Ovary (tissue), 9 donors: ENCODE data around the gene CPD. TPM values are rescaled to one million over a fixed set of nuclear protein-coding genes. Genes with fewer than 3 reads are reported as not detected.
"Not testable (repeated sequence)": the region's sequence is repeated elsewhere in the genome, so short reads cannot be mapped to it uniquely, and the experiment has no call there.

Experiments used
- DNase-seq, 5 donors: peaks; one replicate each; pipeline ENCODE4 v3.0.0-alpha.2; 2019 to 2020
- H3K27ac ChIP-seq, 2 donors: fragments of 200-600 bp; one replicate each; pipeline versions ENCODE4 v1.5.1 to v1.8.0; 2019 to 2022
- H3K27me3 ChIP-seq: fragments of 200-600 bp; one replicate; pipeline ENCODE4 v1.8.0; 2022
- H3K36me3 ChIP-seq: fragments of 200-600 bp; sonication (generic); one replicate; pipeline ENCODE4 v1.5.1; 2019
- H3K4me1 ChIP-seq: one replicate; pipeline ENCODE4 v1.8.1; 2013; ENCODE audit warnings: mild to moderate bottlenecking, moderate library complexity; ENCODE audit not compliant: insufficient read depth
- H3K4me3 ChIP-seq: fragments of 200-600 bp; sonication (generic); one replicate; pipeline ENCODE4 v1.5.1; 2017
- H3K9me3 ChIP-seq, 2 donors: fragments of 200-600 bp in 1 of 2; sonication (generic) in 1 of 2; one replicate each; pipeline versions ENCODE4 v1.5.1 to v1.8.1; 2013 to 2019; ENCODE audit warnings: mild to moderate bottlenecking in 1 of 2, moderate library complexity in 1 of 2
- CTCF ChIP-seq, 3 donors: fragments of 450-650 bp in 2 of 3; fragments of 200-600 bp in 1 of 3; IDR thresholded peaks; one replicate each; pipeline versions ENCODE4 v1.5.1 to v1.8.0; 2016 to 2022; ENCODE audit warnings: antibody characterized with exemption in 3 of 3, mild to moderate bottlenecking in 1 of 3
- EP300 ChIP-seq: sonication (generic); formaldehyde crosslinking; IDR thresholded peaks from one replicate; pipeline ENCODE4 v1.6.1; 2017; ENCODE audit warnings: antibody characterized with exemption
- POLR2A ChIP-seq: fragments of 450-650 bp; IDR thresholded peaks from one replicate; pipeline ENCODE4 v1.6.1; 2017; ENCODE audit warnings: antibody characterized with exemption, mild to moderate bottlenecking, moderate library complexity
- WGBS, 3 donors: extraction: QIAGEN DNeasy Blood & Tissue Kit in 1 of 3; methylation state at CpG; one replicate each; pipeline versions ENCODE4 v1.1.5 to v1.1.7; 2013 to 2017; 5-methylcytosine and 5-hydroxymethylcytosine counted together
- intact Hi-C, 4 donors: fragments of 100-400 bp; cut with DNase I; formaldehyde crosslinking; loops; one replicate each; pipeline versions ENCODE4 v1.11.0 to v1.15.1; 2022 to 2023
- polyA plus RNA-seq, 2 donors: library from polyadenylated mRNA; stranded (reverse); fragments of 200-250 nt in 1 of 2; fragments of 350-450 nt in 1 of 2; fragmentation: Illumina TruSeq in 1 of 2; extraction: RNeasy Lipid Tissue Mini Kit (QIAGEN cat#74804) in 1 of 2; gene quantifications; one replicate each; pipeline ENCODE4 v1.2.3, GENCODE V29; 2013 to 2014
- total RNA-seq, 7 donors: library from RNA; depleted of rRNA in 2 of 7; stranded (reverse); fragments of >200 nt in 2 of 7; fragmentation: NEBNext Ultra II Directional in 3 of 7; extraction: Animal tissue kit (Norgen Biotek cat#: 25700) in 3 of 7; gene quantifications; one replicate each; pipeline versions ENCODE4 v1.1.0 to v1.2.4, GENCODE V29; 2016 to 2023
- donor health status: DM: no; HTN: no; CAD: no; lungs with moderate emphysema.
- donor health status: DM: no; HTN: no; CAD: no.
- donor health status: Bipolar disorder and iron deficiency.
- donor health status: DM: yes; HTN: yes; CAD: no.
- donor health status: DM: no; HTN: no; CAD: no.
- donor health status: DM: yes; HTN: yes; CAD: no.

Gene CPD
- total and polyA plus RNA-seq, 9 donors: 8.6 to 53.8 (median 28.6) TPM

- Histone ChIP-seq H3K27ac (no peak overlapping the region), H3K27me3 (no peaks in the 10 kb centered on the region), H3K4me1 (no peaks in the 10 kb centered on the region), H3K36me3 (no peaks in the 10 kb centered on the region), H3K9me3 (no peaks in the 10 kb centered on the region), H3K4me3 (no peak overlapping the region)
- no peak for TF ChIP-seq POLR2A
- no peak for TF ChIP-seq CTCF (IDR thresholded peaks at IDR 0.05)
- TF ChIP-seq EP300: no peak
- intact Hi-C loops: no loop called here
- 74 to 86% (median 78%) methylated on average over 1 of the region's 1 CpG for WGBS, 3 donors
- no peak for DNase-seq
These were observed 19.8 kb downstream of the CPD start for GRCh38 chr17:30398328-30399041.

DNA sequence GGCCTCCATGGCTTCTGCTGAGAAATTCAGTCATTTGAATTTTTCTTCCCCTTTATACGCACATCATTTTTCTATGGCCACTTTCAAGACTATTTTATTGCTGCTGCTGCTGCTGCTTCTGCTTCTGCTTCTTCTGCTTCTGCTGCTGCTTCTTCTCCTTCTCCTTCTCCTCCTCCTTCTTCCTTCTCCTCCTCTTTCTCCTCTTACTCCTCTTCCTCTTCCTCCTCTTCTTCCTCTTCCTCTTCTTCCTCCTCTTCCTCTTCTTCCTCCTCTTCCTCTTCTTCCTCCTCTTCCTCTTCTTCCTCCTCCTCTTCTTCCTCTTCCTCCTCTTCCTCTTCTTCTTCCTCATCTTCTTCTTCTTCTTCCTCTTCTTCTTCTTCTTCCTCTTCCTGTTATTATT is 22.4 kb downstream of the CPD start:
- Histone ChIP-seq H3K9me3 (no peaks in the 10 kb centered on the region), H3K27me3 (no peaks in the 10 kb centered on the region), H3K4me3 (no peak overlapping the region), H3K27ac (no peak overlapping the region), H3K4me1 (no peaks in the 10 kb centered on the region), H3K36me3 (no peaks in the 10 kb centered on the region)
- WGBS, 3 donors: 93 to 100% (median 98%) methylated on average over 1 of the region's 1 CpG
- TF ChIP-seq POLR2A (no peak), CTCF (IDR thresholded peaks at IDR 0.05) (no peak), EP300 (no peak)
- no peak for DNase-seq
- intact Hi-C loops: no loop called here

DNA sequence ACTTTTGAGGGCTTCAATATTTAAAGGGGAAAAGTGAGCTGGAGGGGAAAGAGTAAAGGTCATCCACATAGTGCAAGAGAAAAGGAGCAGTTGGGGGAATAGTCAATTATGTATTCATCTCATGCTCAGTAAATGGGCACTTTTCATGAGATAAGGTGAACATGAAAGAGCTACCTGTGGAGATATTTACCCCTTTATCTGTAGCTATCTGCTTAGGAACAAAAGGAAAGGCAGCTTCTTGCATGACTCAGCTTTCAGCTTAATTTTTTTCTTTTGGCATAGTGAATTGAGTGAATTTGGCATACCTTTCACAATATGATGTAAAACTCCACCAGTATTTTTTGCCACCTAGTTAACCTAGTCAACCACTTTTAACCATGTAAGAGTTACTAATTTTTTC is 26.4 kb downstream of the CPD start:
- Histone ChIP-seq H3K27ac (no peak overlapping the region), H3K9me3 (no peaks in the 10 kb centered on the region), H3K4me1 (no peaks in the 10 kb centered on the region), H3K36me3 (no peaks in the 10 kb centered on the region), H3K27me3 (no peaks in the 10 kb centered on the region), H3K4me3 (no peak overlapping the region)
- intact Hi-C loops: no loop called here
- TF ChIP-seq POLR2A: no peak
- no peak for TF ChIP-seq EP300
- no peak for TF ChIP-seq CTCF (IDR thresholded peaks at IDR 0.05)
- DNase-seq: no peak

GRCh38 chr17:30410627-30411026 is 31.9 kb downstream of the CPD start:
- H3K27me3 ChIP-seq, H3K4me1 ChIP-seq, H3K36me3 ChIP-seq, H3K27ac ChIP-seq, DNase-seq, intact Hi-C loops, H3K9me3 ChIP-seq, H3K4me3 ChIP-seq: not testable (repeated sequence)
- 96 to 100% (median 100%) methylated on average over 2 of the region's 2 CpGs for WGBS, 3 donors

DNA sequence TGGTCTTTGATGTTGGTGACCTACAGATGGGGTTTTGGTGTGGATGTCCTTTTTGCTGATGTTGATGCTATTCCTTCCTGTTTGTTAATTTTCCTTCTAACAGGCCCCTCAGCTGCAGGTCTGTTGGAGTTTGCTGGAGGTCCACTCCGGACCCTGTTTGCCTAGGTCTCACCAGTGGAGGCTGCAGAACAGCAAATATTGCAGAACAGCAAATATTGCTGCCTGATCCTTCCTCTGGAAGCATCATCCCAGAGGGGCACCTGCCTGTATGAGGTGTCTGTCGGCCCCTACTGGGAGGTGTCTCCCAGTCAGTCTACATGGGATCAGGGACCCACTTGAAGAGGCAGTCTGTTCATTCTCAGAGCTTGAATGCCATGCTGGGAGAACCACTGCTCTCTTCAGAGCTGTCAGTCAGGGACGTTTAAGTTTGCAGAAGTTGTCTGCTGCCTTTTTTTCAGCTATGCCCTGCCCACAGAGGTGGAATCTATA is 33.3 kb downstream of the CPD start:
- WGBS, 3 donors: 83 to 88% (median 84%) methylated on average over 3 of the region's 3 CpGs
- H3K36me3 ChIP-seq, H3K4me1 ChIP-seq, H3K27me3 ChIP-seq, intact Hi-C loops, H3K27ac ChIP-seq, H3K4me3 ChIP-seq, H3K9me3 ChIP-seq, DNase-seq: not testable (repeated sequence)
